Calu3 (cell line): ENCODE results near the gene ATXN2. TPM values are rescaled to one million over a fixed set of nuclear protein-coding genes. Genes with fewer than 3 reads are reported as not detected.

Experiments used
- BruUV-seq: library from RNA; stranded (reverse); fragments of 400-500 nt; replicated peaks from 2 replicates; lab custom pipeline; 2021; lab: Mats Ljungman, UMichigan
- CTCF ChIA-PET: fragments of 300-600 bp; sonication (Branson Sonifier 250); formaldehyde crosslinking; loops from one replicate; lab custom pipeline; 2022; ENCODE audit warnings: antibody characterized with exemption; lab: Charles Lee
- DNase-seq: peaks from one replicate; pipeline ENCODE4 v3.0.0; 2022
- H3K27ac Mint-ChIP-seq: one replicate; pipeline ENCODE4 v1.8.0; 2022; ENCODE audit warnings: mixed read lengths; ENCODE audit not compliant: unreplicated experiment
- H3K27me3 Mint-ChIP-seq: one replicate; pipeline ENCODE4 v1.8.0; 2022; ENCODE audit warnings: mixed read lengths; ENCODE audit not compliant: unreplicated experiment
- H3K36me3 Mint-ChIP-seq: one replicate; pipeline ENCODE4 v1.8.0; 2022; ENCODE audit warnings: mild to moderate bottlenecking, moderate library complexity, mixed read lengths; ENCODE audit not compliant: insufficient read depth, unreplicated experiment
- H3K4me1 Mint-ChIP-seq: one replicate; pipeline ENCODE4 v1.8.0; 2022; ENCODE audit warnings: mild to moderate bottlenecking, low read depth, mixed read lengths; ENCODE audit not compliant: unreplicated experiment
- H3K4me3 Mint-ChIP-seq: one replicate; pipeline ENCODE4 v1.8.0; 2022; ENCODE audit warnings: mild to moderate bottlenecking, low read depth, moderate library complexity, mixed read lengths; ENCODE audit not compliant: unreplicated experiment
- H3K9me3 Mint-ChIP-seq: one replicate; pipeline ENCODE4 v1.8.0; 2022; ENCODE audit warnings: low read depth, mixed read lengths; ENCODE audit not compliant: unreplicated experiment
- CTCF ChIP-seq: fragments of 200-600 bp; IDR thresholded peaks from one replicate; pipeline ENCODE4 v1.8.0; 2022; ENCODE audit warnings: antibody characterized with exemption; ENCODE audit not compliant: unreplicated experiment
- intact Hi-C: fragments of 100-400 bp; cut with micrococcal nuclease; formaldehyde crosslinking; loops from one replicate; pipeline ENCODE4 v1.10.0; 2022; ENCODE audit not compliant: unreplicated experiment
- total RNA-seq: library from RNA; stranded (reverse); gene quantifications from 2 replicates; pipeline ENCODE4 v1.2.3, GENCODE V29; 2022

The ATXN2 gene
- total RNA-seq, 1 experiment from 2014 or later: 123 TPM

- DNase-seq: no peak
- CTCF ChIA-PET: no interaction called here
- intact Hi-C loops: no loop called here
- no peak overlapping the region for H3K4me3 Mint-ChIP-seq
- peaks cover 28% of the 10 kb centered on the region for H3K4me1 Mint-ChIP-seq
- H3K27ac Mint-ChIP-seq: no peak overlapping the region
- TF ChIP-seq CTCF: no peak
- H3K9me3 Mint-ChIP-seq: no peaks in the 10 kb centered on the region
- H3K27me3 Mint-ChIP-seq: no peaks in the 10 kb centered on the region
- BruUV-seq: no TSS peak
- peaks cover 26% of the 10 kb centered on the region for H3K36me3 Mint-ChIP-seq
These were observed 17.5 kb downstream of the ATXN2 start for GRCh38 chr12:111581434-111582132.

- H3K27ac Mint-ChIP-seq: no peak overlapping the region
- H3K4me3 Mint-ChIP-seq: no peak overlapping the region
- no peak for TF ChIP-seq CTCF
- no peaks in the 10 kb centered on the region for H3K27me3 Mint-ChIP-seq
- intact Hi-C loops: no loop called here
- no peaks in the 10 kb centered on the region for H3K9me3 Mint-ChIP-seq
- no peak for DNase-seq
- no TSS peak for BruUV-seq
- CTCF ChIA-PET: interaction anchor here (0.7 kb wide), 2 partner anchors 10 to 15 kb away, joined by 4 to 6 read pairs; no protein-coding TSS in a partner anchor
- peaks cover 17% of the 10 kb centered on the region for H3K36me3 Mint-ChIP-seq
- peaks cover 28% of the 10 kb centered on the region for H3K4me1 Mint-ChIP-seq
These were observed 18.4 kb downstream of the ATXN2 start for GRCh38 chr12:111580737-111581136.

- intact Hi-C loops: no loop called here
- no peak overlapping the region for H3K27ac Mint-ChIP-seq
- peaks cover 11% of the 10 kb centered on the region for H3K36me3 Mint-ChIP-seq
These were observed 19.0 kb downstream of the ATXN2 start for GRCh38 chr12:111580119-111580425.

GRCh38 chr12:111578971-111579340, 20.2 kb downstream of the ATXN2 start:
- H3K36me3 Mint-ChIP-seq: peaks cover 9% of the 10 kb centered on the region
- CTCF ChIA-PET: interaction anchor here (0.6 kb wide), 1 partner anchor 1545 kb away, joined by 6 read pairs; no protein-coding TSS in a partner anchor
- H3K27me3 Mint-ChIP-seq: no peaks in the 10 kb centered on the region
- peaks cover 28% of the 10 kb centered on the region for H3K4me1 Mint-ChIP-seq
- intact Hi-C loops: no loop called here
- no peaks in the 10 kb centered on the region for H3K9me3 Mint-ChIP-seq
- no peak for DNase-seq
- no peak for TF ChIP-seq CTCF
- BruUV-seq: no TSS peak
- H3K27ac Mint-ChIP-seq: no peak overlapping the region
- no peak overlapping the region for H3K4me3 Mint-ChIP-seq

More at GRCh38 chr12:111580119-111580425, 19.0 kb downstream of the ATXN2 start:
- Mint-ChIP-seq H3K27me3 (no peaks in the 10 kb centered on the region), H3K4me3 (no peak overlapping the region), H3K9me3 (no peaks in the 10 kb centered on the region), H3K4me1 (peaks cover 28% of the 10 kb centered on the region)
- TF ChIP-seq CTCF: no peak
- CTCF ChIA-PET: interaction anchor here (0.6 to 0.7 kb wide), 3 partner anchors 10 to 14 kb away, joined by 3 to 6 read pairs (median 4); no protein-coding TSS in a partner anchor
- no TSS peak for BruUV-seq
- no peak for DNase-seq
